ENCODE results near the gene CFAP46. TPM values are rescaled to one million over a fixed set of nuclear protein-coding genes. Genes with fewer than 3 reads are reported as not detected.

The CFAP46 gene
- total RNA-seq, 1 donor from 2014 or later, result 1.3 TPM

DNA sequence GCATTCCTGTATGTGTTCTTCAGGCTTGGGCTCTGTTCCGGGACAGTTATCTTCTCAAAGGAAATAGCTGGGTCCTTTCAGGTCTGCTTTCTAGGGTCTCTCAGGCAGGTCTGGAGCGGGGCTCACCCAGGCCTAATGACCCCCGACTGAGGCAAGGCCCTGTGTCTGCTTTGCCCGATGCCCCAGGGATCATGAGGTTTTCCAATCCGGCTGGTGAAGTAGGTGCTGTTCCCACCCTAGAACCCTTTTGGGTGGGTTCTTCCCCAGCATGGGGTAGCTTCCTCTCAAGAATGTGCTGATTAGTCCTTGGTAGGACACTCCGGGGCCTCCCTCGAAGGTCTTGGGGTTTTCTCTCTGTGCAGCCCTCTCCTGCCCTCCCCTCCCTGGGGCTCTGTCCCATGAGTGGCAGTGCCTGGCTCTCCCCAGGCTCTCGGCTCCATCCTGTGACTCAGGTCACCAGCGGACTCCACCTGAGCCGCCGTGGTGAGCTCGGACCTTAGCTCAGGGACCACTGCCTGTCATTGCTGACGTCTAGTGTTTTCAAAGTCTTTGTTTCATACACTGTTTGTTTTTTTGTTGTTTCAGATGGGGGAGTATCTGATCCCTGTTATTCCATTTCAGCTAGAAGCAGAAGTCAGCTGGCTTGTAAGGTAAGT, 85.4 kb downstream of the CFAP46 start:
- H3K4me3 Mint-ChIP-seq (ENCODE audit: unreplicated experiment), result no peak overlapping the region

DNA sequence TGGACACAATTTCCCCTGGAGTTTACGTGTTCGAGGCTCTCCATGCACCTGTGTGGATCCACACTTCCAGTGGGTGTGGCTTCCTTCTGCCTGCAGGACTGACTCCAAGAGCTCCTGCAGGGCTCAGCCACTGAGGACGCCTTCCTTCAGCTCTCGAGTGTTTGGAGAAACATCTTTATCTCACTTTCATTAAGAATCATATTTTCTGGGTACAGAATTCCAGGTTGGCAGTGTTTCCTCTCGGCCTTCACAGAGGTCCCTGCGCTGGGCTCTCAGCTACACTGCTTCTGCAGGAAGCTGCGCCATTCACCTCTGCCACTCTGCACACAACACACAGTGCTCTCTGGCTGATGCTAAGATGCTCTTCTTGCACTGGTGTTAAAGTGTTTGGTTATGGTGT, 86.5 kb downstream of the CFAP46 start:
- peaks cover 27% of the 10 kb centered on the region for H3K27me3 Mint-ChIP-seq (ENCODE audit: low read depth, unreplicated experiment)

More for the DNA sequence above, 85.4 kb downstream of the CFAP46 start:
- H3K9ac ChIP-seq (ENCODE audit: low read length), result no peak overlapping the region
- no peaks in the 10 kb centered on the region for H3K4me1 ChIP-seq (ENCODE audit: insufficient read depth, low read length)
- no peak overlapping the region for H3K4me2 ChIP-seq (ENCODE audit: low read length)
- peaks cover 7% of the 10 kb centered on the region for H3K27me3 ChIP-seq (ENCODE audit: insufficient read depth, low read length)
- peaks cover 4% of the 10 kb centered on the region for H3K36me3 Mint-ChIP-seq (ENCODE audit: low read depth, unreplicated experiment)
- H3K4me3 ChIP-seq (ENCODE audit: insufficient read depth, low read depth, low read length), result no peak overlapping the region
- H3K36me3 ChIP-seq (ENCODE audit: insufficient read depth, low read length), result no peaks in the 10 kb centered on the region
- FAIRE-seq (no peak), DNase-seq (ENCODE audit: low read depth) (no peak)
- H3K9me3 ChIP-seq (ENCODE audit: insufficient read depth, low read depth, low read length), result peaks cover 3% of the 10 kb centered on the region
- no peak overlapping the region for H2AFZ ChIP-seq (ENCODE audit: low read depth, low read length)
- peaks cover 13% of the 10 kb centered on the region for H3K9me3 Mint-ChIP-seq (ENCODE audit: unreplicated experiment)
- peaks cover 26% of the 10 kb centered on the region for H3K27me3 Mint-ChIP-seq (ENCODE audit: low read depth, unreplicated experiment)
- H3K79me2 ChIP-seq (ENCODE audit: insufficient read depth, low read length), result no peaks in the 10 kb centered on the region
- H4K20me1 ChIP-seq (ENCODE audit: insufficient read depth, low read length), result no peaks in the 10 kb centered on the region
- no peak overlapping the region for H3K27ac ChIP-seq (ENCODE audit: low read depth, low read length)
- no peaks in the 10 kb centered on the region for H3K4me1 Mint-ChIP-seq (ENCODE audit: low read depth, unreplicated experiment)
- no peak overlapping the region for H3K27ac Mint-ChIP-seq (ENCODE audit: unreplicated experiment)
- TF ChIP-seq EZH2 (IDR thresholded peaks at IDR 0.05; ENCODE audit: insufficient read depth, low read length), result no peak
- TF ChIP-seq, protein P1, sequence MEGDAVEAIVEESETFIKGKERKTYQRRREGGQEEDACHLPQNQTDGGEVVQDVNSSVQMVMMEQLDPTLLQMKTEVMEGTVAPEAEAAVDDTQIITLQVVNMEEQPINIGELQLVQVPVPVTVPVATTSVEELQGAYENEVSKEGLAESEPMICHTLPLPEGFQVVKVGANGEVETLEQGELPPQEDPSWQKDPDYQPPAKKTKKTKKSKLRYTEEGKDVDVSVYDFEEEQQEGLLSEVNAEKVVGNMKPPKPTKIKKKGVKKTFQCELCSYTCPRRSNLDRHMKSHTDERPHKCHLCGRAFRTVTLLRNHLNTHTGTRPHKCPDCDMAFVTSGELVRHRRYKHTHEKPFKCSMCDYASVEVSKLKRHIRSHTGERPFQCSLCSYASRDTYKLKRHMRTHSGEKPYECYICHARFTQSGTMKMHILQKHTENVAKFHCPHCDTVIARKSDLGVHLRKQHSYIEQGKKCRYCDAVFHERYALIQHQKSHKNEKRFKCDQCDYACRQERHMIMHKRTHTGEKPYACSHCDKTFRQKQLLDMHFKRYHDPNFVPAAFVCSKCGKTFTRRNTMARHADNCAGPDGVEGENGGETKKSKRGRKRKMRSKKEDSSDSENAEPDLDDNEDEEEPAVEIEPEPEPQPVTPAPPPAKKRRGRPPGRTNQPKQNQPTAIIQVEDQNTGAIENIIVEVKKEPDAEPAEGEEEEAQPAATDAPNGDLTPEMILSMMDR (IDR thresholded peaks at IDR 0.05; ENCODE audit: insufficient read depth, low read depth, low read length), result no peak

More for the DNA sequence above, 86.5 kb downstream of the CFAP46 start:
- H3K79me2 ChIP-seq (ENCODE audit: insufficient read depth, low read length), result no peaks in the 10 kb centered on the region
- peaks cover 7% of the 10 kb centered on the region for H3K27me3 ChIP-seq (ENCODE audit: insufficient read depth, low read length)
- no peak overlapping the region for H3K4me3 ChIP-seq (ENCODE audit: insufficient read depth, low read depth, low read length)
- no peak overlapping the region for H3K4me2 ChIP-seq (ENCODE audit: low read length)
- no peak overlapping the region for H3K27ac ChIP-seq (ENCODE audit: low read depth, low read length)
- Mint-ChIP-seq H3K9me3 (ENCODE audit: unreplicated experiment) (peaks cover 13% of the 10 kb centered on the region), H3K36me3 (ENCODE audit: low read depth, unreplicated experiment) (peaks cover 6% of the 10 kb centered on the region), H3K4me1 (ENCODE audit: low read depth, unreplicated experiment) (no peaks in the 10 kb centered on the region), H3K27ac (ENCODE audit: unreplicated experiment) (no peak overlapping the region), H3K4me3 (ENCODE audit: unreplicated experiment) (no peak overlapping the region)
- no peaks in the 10 kb centered on the region for H3K4me1 ChIP-seq (ENCODE audit: insufficient read depth, low read length)
- no peaks in the 10 kb centered on the region for H4K20me1 ChIP-seq (ENCODE audit: insufficient read depth, low read length)
- DNase-seq (ENCODE audit: low read depth), result no peak
- no peaks in the 10 kb centered on the region for H3K36me3 ChIP-seq (ENCODE audit: insufficient read depth, low read length)
- TF ChIP-seq EZH2 (IDR thresholded peaks at IDR 0.05; ENCODE audit: insufficient read depth, low read length), result no peak
- TF ChIP-seq, protein P1 (IDR thresholded peaks at IDR 0.05; ENCODE audit: insufficient read depth, low read depth, low read length), result no peak
- H3K9me3 ChIP-seq (ENCODE audit: insufficient read depth, low read depth, low read length), result peaks cover 3% of the 10 kb centered on the region
- no peak for FAIRE-seq
- H3K9ac ChIP-seq (ENCODE audit: low read length), result no peak overlapping the region
- H2AFZ ChIP-seq (ENCODE audit: low read depth, low read length), result no peak overlapping the region

All from astrocyte (in vitro differentiated cells and primary cell).